ENCODE measurements around the gene SCPEP1. TPM values are rescaled to one million over a fixed set of nuclear protein-coding genes. Genes with fewer than 3 reads are reported as not detected.
A peak's percentile ranks its signal among the peaks of the same experiment; 100 is the strongest.

SCPEP1 gene, protein sequence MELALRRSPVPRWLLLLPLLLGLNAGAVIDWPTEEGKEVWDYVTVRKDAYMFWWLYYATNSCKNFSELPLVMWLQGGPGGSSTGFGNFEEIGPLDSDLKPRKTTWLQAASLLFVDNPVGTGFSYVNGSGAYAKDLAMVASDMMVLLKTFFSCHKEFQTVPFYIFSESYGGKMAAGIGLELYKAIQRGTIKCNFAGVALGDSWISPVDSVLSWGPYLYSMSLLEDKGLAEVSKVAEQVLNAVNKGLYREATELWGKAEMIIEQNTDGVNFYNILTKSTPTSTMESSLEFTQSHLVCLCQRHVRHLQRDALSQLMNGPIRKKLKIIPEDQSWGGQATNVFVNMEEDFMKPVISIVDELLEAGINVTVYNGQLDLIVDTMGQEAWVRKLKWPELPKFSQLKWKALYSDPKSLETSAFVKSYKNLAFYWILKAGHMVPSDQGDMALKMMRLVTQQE
- 99.0 and 137 TPM in 2 replicates for total RNA-seq

DNA sequence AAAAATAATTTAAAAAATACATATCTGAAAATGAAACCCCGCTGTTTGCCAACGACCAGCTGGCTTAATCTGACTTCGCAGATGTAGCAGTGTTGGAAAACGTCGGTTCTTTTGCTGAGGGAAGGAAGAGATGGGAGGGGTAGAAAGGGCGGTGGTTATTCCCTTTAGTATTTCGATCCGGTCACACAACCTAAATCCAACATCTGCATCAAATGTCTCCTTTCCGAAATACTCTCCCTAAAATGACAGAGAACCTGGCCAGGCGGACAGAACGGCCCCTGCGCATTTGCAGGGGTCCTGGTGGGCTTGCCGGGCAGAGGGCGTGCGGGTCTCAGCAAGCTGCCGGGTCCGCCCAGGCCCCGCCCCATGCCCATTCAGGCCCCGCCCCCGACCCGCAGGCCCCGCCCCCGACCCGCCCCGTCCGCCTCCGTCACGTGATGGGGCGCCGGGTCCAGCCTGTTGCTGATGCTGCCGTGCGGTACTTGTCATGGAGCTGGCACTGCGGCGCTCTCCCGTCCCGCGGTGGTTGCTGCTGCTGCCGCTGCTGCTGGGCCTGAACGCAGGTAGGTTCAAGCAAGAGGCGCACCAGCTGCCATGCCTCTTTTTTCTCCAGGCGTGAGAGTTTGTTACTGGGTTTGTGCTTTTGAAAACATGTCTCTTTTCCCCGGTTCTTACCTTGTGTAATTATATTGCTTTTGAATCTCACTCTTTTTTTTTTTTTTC, at the start of gene SCPEP1:
Gene SCPEP1 (plus strand): TSS at position 459 of the 723 bp plus-strand sequence. CDS start 29 bp downstream, at position 488.
- TF ChIP-seq, protein P1, sequence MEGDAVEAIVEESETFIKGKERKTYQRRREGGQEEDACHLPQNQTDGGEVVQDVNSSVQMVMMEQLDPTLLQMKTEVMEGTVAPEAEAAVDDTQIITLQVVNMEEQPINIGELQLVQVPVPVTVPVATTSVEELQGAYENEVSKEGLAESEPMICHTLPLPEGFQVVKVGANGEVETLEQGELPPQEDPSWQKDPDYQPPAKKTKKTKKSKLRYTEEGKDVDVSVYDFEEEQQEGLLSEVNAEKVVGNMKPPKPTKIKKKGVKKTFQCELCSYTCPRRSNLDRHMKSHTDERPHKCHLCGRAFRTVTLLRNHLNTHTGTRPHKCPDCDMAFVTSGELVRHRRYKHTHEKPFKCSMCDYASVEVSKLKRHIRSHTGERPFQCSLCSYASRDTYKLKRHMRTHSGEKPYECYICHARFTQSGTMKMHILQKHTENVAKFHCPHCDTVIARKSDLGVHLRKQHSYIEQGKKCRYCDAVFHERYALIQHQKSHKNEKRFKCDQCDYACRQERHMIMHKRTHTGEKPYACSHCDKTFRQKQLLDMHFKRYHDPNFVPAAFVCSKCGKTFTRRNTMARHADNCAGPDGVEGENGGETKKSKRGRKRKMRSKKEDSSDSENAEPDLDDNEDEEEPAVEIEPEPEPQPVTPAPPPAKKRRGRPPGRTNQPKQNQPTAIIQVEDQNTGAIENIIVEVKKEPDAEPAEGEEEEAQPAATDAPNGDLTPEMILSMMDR (IDR thresholded peaks at IDR 0.05; ENCODE audit: insufficient read depth, low read length, severe bottlenecking): no peak
- H3K4me3 ChIP-seq (ENCODE audit: low read depth, low read length): peak within 1 kb of the TSS; percentile 58
- H3K36me3 ChIP-seq (ENCODE audit: control insufficient read depth, insufficient read depth, low read length): no peaks in the 10 kb centered on the region
- H3K27me3 ChIP-seq (ENCODE audit: control insufficient read depth, insufficient read depth, low read length): no peaks in the 10 kb centered on the region
- DNase-seq (ENCODE audit: low read depth): peak; percentile 64
- no peak for FAIRE-seq

DNA sequence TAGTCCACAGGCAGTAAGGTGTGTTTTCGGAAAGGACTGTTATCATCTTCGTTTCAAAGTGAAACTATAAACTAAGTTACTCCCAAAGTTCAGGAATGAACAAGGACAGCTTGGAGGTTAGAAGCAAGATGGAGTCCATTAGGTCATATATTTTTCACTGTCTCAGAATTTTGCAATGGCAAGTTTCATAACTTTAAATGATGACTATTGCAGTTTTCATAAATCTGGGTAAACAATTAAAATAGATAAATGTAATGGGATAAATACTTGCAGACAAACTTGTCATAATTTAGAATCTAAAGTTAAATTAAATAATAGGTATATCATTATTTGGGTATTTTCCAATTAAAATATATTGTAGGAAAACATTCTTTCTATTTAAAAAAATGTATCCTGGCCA, 49.3 kb upstream of the SCPEP1 start:
- DNase-seq (ENCODE audit: low read depth) (no peak), FAIRE-seq (no peak)
- Histone ChIP-seq H3K4me3 (ENCODE audit: low read depth, low read length) (no peak overlapping the region), H3K36me3 (ENCODE audit: control insufficient read depth, insufficient read depth, low read length) (no peaks in the 10 kb centered on the region), H3K27me3 (ENCODE audit: control insufficient read depth, insufficient read depth, low read length) (no peaks in the 10 kb centered on the region)
- TF ChIP-seq, protein P1 (IDR thresholded peaks at IDR 0.05; ENCODE audit: insufficient read depth, low read length, severe bottlenecking): no peak

DNA sequence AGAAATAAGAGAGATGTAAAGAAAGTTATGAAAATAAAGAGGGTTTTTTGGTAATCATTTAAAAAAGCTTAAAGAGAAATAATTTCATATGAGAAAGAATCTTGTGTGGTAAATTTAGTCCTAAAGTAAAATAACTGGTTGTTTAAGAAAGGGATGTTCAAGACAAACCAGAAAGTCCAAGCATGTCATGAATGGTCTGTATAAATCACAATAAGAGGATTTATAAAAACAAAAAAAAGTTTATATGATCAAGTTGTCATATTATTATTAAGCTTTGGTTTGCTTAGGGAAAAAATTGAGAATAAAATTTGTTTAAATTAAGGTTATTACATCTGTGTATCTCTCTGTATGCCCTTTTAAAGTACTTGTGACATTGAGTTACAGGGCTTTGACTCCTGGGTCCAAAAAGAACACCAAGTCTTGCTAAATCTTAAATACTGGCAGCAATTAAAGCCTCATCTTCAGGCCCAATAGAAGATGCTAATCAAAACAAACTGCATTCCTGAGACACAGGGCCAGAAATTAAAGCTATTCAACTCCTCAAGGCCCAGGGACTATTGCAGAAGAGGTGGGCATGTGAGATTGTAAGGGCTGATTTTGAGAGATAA, 48.5 kb upstream of the SCPEP1 start:
- TF ChIP-seq, protein P1 (IDR thresholded peaks at IDR 0.05; ENCODE audit: insufficient read depth, low read length, severe bottlenecking): no peak
- Histone ChIP-seq H3K36me3 (ENCODE audit: control insufficient read depth, insufficient read depth, low read length) (no peaks in the 10 kb centered on the region), H3K27me3 (ENCODE audit: control insufficient read depth, insufficient read depth, low read length) (no peaks in the 10 kb centered on the region), H3K4me3 (ENCODE audit: low read depth, low read length) (no peak overlapping the region)
- FAIRE-seq (no peak), DNase-seq (ENCODE audit: low read depth) (no peak)

DNA sequence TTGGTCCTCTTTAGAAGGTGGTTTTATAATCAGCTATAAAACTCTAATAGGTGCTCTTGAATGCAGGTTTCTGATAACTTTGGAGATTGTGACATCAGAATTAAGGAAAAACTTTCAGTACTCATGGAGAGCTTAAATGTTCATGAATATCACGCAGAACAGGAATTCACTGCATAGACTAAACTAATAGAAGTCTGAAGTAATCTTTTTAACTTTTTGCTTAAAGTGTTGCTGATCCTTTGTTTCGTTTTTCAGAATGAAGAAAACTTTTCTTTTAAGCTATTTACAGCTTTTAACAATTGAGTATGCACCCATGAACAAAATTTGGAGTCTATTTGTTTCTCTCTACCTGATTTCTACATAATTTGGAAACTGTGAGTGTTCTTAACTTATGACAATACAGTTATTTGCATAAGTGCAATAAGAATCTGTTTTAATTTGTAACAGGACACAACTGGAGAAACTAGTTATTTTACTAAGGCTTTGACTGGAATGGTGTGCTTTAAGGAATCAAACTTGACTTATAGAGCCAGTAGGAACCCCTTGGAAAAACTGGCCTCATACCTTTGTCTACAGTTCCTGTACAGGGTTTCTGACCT, 47.1 kb upstream of the SCPEP1 start:
- TF ChIP-seq, protein P1 (IDR thresholded peaks at IDR 0.05; ENCODE audit: insufficient read depth, low read length, severe bottlenecking): no peak
- FAIRE-seq: no peak
- H3K36me3 ChIP-seq (ENCODE audit: control insufficient read depth, insufficient read depth, low read length): no peaks in the 10 kb centered on the region
- H3K27me3 ChIP-seq (ENCODE audit: control insufficient read depth, insufficient read depth, low read length): no peaks in the 10 kb centered on the region
- DNase-seq (ENCODE audit: low read depth): no peak
- no peak overlapping the region for H3K4me3 ChIP-seq (ENCODE audit: low read depth, low read length)

DNA sequence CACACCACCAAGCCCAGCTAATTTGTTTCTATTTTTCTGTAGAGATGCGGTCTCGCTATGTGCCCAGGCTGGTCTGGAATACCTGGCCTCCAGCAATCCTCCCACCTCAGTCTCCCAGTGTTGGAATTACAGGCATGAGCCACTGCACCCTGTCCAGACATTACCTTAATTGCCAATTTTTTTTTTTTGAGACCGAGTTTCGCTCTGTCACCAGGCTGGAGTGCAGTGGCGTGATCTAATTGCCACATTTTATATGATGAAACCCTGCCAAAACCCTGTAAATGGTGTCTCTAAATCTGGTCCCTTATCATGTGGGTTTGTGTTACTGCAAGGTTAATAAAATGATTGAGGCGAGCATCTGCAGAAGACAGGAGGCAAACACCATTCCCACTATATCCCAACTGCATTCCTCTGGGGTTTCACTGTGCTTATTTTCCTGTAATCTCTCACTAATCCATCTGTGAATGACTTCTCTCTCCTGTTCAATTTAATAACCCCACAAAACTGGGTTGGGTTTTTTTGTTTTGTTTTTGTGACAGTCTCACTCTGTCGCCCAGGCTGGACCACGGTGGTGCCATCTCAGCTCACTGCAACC, 44.7 kb upstream of the SCPEP1 start:
- FAIRE-seq: no peak

More for the DNA sequence above, 44.7 kb upstream of the SCPEP1 start:
- TF ChIP-seq, protein P1 (IDR thresholded peaks at IDR 0.05; ENCODE audit: insufficient read depth, low read length, severe bottlenecking): no peak
- no peaks in the 10 kb centered on the region for H3K27me3 ChIP-seq (ENCODE audit: control insufficient read depth, insufficient read depth, low read length)
- DNase-seq (ENCODE audit: low read depth): no peak
- H3K4me3 ChIP-seq (ENCODE audit: low read depth, low read length): no peak overlapping the region
- no peaks in the 10 kb centered on the region for H3K36me3 ChIP-seq (ENCODE audit: control insufficient read depth, insufficient read depth, low read length)

Data from bronchial epithelial cell (primary cell).